ENCODE results near the gene JAK2. TPM values are rescaled to one million over a fixed set of nuclear protein-coding genes. Genes with fewer than 3 reads are reported as not detected.
"Not testable (repeated sequence)": the region's sequence is repeated elsewhere in the genome, so short reads cannot be mapped to it uniquely, and the experiment has no call there.

JAK2 gene
- total RNA-seq, 3 donors from 2014 or later (not counting 1 experiment from before 2014, with no cell fraction given): 20.8 to 43.9 (median 30.0) TPM

- Mint-ChIP-seq H3K36me3 (peaks cover 7% of the 10 kb centered on the region), H3K27ac (no peak overlapping the region), H3K9me3 (peaks cover 0 to 2% of the 10 kb centered on the region in 2 donors), H3K27me3 (ENCODE audit: low read depth in 2 of 2) (no peaks in the 10 kb centered on the region), H3K4me1 (peaks cover 22 to 35% of the 10 kb centered on the region in 2 donors), H3K4me3 (no peak overlapping the region)
- Histone ChIP-seq H3K9me3 (ENCODE audit: control insufficient read depth, insufficient read depth, low read length) (no peaks in the 10 kb centered on the region), H3K4me1 (ENCODE audit: control insufficient read depth, insufficient read depth, low read length) (no peaks in the 10 kb centered on the region), H3K36me3 (ENCODE audit: control insufficient read depth, insufficient read depth, low read length) (no peaks in the 10 kb centered on the region), H3K27me3 (ENCODE audit: control insufficient read depth, insufficient read depth, low read length) (no peaks in the 10 kb centered on the region), H3K27ac (ENCODE audit: low read length) (no peak overlapping the region), H3K4me3 (ENCODE audit: low read length) (no peak overlapping the region)
- no peak for ATAC-seq
- intact Hi-C loops (cut with micrococcal nuclease): no loop called here
- TF ChIP-seq CTCF (IDR thresholded peaks at IDR 0.05): no peak
- no peak for DNase-seq
Measured at GRCh38 chr9:5008202-5008601, 23.1 kb downstream of the JAK2 start.

GRCh38 chr9:5013374-5013773 is 28.3 kb downstream of the JAK2 start:
- peaks cover 6% of the 10 kb centered on the region for H3K36me3 Mint-ChIP-seq
- peaks cover 0 to 4% of the 10 kb centered on the region in 2 donors for H3K9me3 Mint-ChIP-seq
- no peak overlapping the region for H3K27ac ChIP-seq (ENCODE audit: low read length)
- ATAC-seq (no peak), DNase-seq (no peak)
- H3K9me3 ChIP-seq (ENCODE audit: control insufficient read depth, insufficient read depth, low read length): peaks cover 4% of the 10 kb centered on the region
- H3K4me3 Mint-ChIP-seq: no peak overlapping the region
- H3K27me3 Mint-ChIP-seq (ENCODE audit: low read depth in 2 of 2): no peaks in the 10 kb centered on the region
- H3K4me3 ChIP-seq (ENCODE audit: low read length): no peak overlapping the region
- H3K36me3 ChIP-seq (ENCODE audit: control insufficient read depth, insufficient read depth, low read length): peaks cover 2% of the 10 kb centered on the region
- no peaks in the 10 kb centered on the region for H3K27me3 ChIP-seq (ENCODE audit: control insufficient read depth, insufficient read depth, low read length)
- H3K4me1 Mint-ChIP-seq: peaks cover 30 to 33% of the 10 kb centered on the region in 2 donors
- no peak for TF ChIP-seq CTCF (IDR thresholded peaks at IDR 0.05)
- H3K4me1 ChIP-seq (ENCODE audit: control insufficient read depth, insufficient read depth, low read length): no peaks in the 10 kb centered on the region
- intact Hi-C loops (cut with micrococcal nuclease): no loop called here
- no peak overlapping the region for H3K27ac Mint-ChIP-seq

- Mint-ChIP-seq H3K27me3 (ENCODE audit: low read depth in 2 of 2) (no peaks in the 10 kb centered on the region), H3K27ac (no peak overlapping the region), H3K4me1 (peaks cover 39 to 45% of the 10 kb centered on the region in 2 donors), H3K36me3 (peaks cover 18% of the 10 kb centered on the region), H3K4me3 (no peak overlapping the region), H3K9me3 (peaks cover 0 to 10% of the 10 kb centered on the region in 2 donors)
- Histone ChIP-seq H3K4me1 (ENCODE audit: control insufficient read depth, insufficient read depth, low read length) (peaks cover 3% of the 10 kb centered on the region), H3K36me3 (ENCODE audit: control insufficient read depth, insufficient read depth, low read length) (peaks cover 4% of the 10 kb centered on the region), H3K9me3 (ENCODE audit: control insufficient read depth, insufficient read depth, low read length) (peaks cover 5% of the 10 kb centered on the region), H3K27me3 (ENCODE audit: control insufficient read depth, insufficient read depth, low read length) (no peaks in the 10 kb centered on the region), H3K4me3 (ENCODE audit: low read length) (no peak overlapping the region), H3K27ac (ENCODE audit: low read length) (no peak overlapping the region)
- intact Hi-C loops (cut with micrococcal nuclease): no loop called here
- no peak for DNase-seq
- 97% methylated on average over 5 of the region's 5 CpGs for WGBS (ENCODE audit: insufficient coverage)
- ATAC-seq: no peak
- TF ChIP-seq CTCF (IDR thresholded peaks at IDR 0.05): no peak
Measured at GRCh38 chr9:5015934-5016333, 30.9 kb downstream of the JAK2 start.

- no peaks in the 10 kb centered on the region for H3K36me3 Mint-ChIP-seq
- no peaks in the 10 kb centered on the region for H3K27me3 ChIP-seq (ENCODE audit: control insufficient read depth, insufficient read depth, low read length)
- 100% methylated on average over 2 of the region's 3 CpGs for WGBS (ENCODE audit: insufficient coverage)
- peaks cover 42 to 48% of the 10 kb centered on the region in 2 donors for H3K4me1 Mint-ChIP-seq
- H3K4me1 ChIP-seq (ENCODE audit: control insufficient read depth, insufficient read depth, low read length): no peaks in the 10 kb centered on the region
- intact Hi-C loops (cut with micrococcal nuclease): no loop called here
- H3K4me3 ChIP-seq (ENCODE audit: low read length): no peak overlapping the region
- no peak overlapping the region for H3K4me3 Mint-ChIP-seq
- H3K9me3 Mint-ChIP-seq: no peaks in the 10 kb centered on the region
- TF ChIP-seq CTCF (IDR thresholded peaks at IDR 0.05): no peak
- H3K27ac ChIP-seq (ENCODE audit: low read length): no peak overlapping the region
- peak overlapping the region in 1 of 2 donors; percentile 4 for H3K27ac Mint-ChIP-seq
- ATAC-seq (no peak), DNase-seq (no peak)
- H3K27me3 Mint-ChIP-seq (ENCODE audit: low read depth in 2 of 2): no peaks in the 10 kb centered on the region
- peaks cover 40% of the 10 kb centered on the region for H3K36me3 ChIP-seq (ENCODE audit: control insufficient read depth, insufficient read depth, low read length)
- H3K9me3 ChIP-seq (ENCODE audit: control insufficient read depth, insufficient read depth, low read length): no peaks in the 10 kb centered on the region
Measured at GRCh38 chr9:5025416-5025815, 40.3 kb downstream of the JAK2 start.

- Mint-ChIP-seq H3K4me1 (peaks cover 13 to 14% of the 10 kb centered on the region in 2 donors), H3K36me3 (peaks cover 20% of the 10 kb centered on the region)
- WGBS (ENCODE audit: insufficient coverage): 96% methylated on average over 19 of the region's 19 CpGs
- H3K27me3 ChIP-seq (ENCODE audit: control insufficient read depth, insufficient read depth, low read length); DNase-seq; H3K9me3 ChIP-seq (ENCODE audit: control insufficient read depth, insufficient read depth, low read length); intact Hi-C loops (cut with micrococcal nuclease); H3K4me1 ChIP-seq (ENCODE audit: control insufficient read depth, insufficient read depth, low read length); H3K9me3 Mint-ChIP-seq; H3K27me3 Mint-ChIP-seq (ENCODE audit: low read depth in 2 of 2); H3K4me3 ChIP-seq (ENCODE audit: low read length); ATAC-seq; H3K27ac ChIP-seq (ENCODE audit: low read length); H3K27ac Mint-ChIP-seq; H3K4me3 Mint-ChIP-seq: not testable (repeated sequence)
- H3K36me3 ChIP-seq (ENCODE audit: control insufficient read depth, insufficient read depth, low read length): peaks cover 31% of the 10 kb centered on the region
Measured at GRCh38 chr9:5031941-5032340, 46.9 kb downstream of the JAK2 start.

Data from natural killer cell (primary cell).